HG03045 (cell line): ENCODE results near the gene COPE.

Source experiments
- ATAC-seq: cut with Tn5 transposase; IDR thresholded peaks from one replicate; pipeline ENCODE4 v1.9.1; 2021; ENCODE audit warnings: mild to moderate bottlenecking, moderate library complexity; ENCODE audit not compliant: unreplicated experiment

Gene COPE

DNA sequence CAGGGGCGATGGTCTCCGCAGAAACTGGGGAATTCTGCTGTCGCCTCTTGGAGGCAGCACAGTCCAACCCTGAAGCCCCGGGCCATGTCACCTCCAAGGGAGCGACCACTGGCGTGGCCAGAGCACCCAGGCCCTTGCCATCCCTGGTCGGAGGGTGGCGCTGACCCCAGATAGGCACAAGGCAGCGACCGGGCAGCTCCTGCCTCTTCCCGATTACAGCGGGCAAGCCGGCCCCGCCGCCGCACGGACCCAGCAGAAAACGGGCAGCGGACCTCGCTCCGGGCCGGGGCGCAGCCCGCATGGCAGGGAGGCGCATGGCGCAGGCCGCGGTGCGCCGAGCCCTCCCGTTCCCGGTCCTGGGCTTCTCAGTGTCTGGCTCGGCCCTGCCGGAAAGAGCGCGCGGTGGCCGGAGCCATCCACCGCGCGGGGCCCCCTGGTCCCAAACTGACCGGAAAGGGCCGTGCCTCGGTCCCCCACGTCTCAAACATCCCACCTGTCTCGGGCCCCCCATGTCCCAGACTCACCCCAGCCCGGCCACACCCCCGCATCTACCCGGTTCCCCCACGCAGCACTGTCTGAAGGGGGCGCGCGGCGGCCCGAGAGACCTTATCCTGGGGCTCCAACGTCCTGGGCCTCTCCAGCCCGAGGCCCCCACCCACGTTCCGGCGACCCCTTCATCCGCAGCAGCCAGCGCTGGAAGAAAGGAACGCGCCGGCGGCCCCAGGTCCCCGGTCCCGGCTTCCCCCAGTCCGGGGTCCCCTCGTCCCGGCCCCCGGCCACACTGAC is 24.0 kb downstream of the COPE start:
- ATAC-seq = no peak

- no peak for ATAC-seq
Measured at GRCh38 chr19:18894254-18895037, 24.7 kb downstream of the COPE start.

- no peak for ATAC-seq
Measured at GRCh38 chr19:18893587-18894253, 25.5 kb downstream of the COPE start.

DNA sequence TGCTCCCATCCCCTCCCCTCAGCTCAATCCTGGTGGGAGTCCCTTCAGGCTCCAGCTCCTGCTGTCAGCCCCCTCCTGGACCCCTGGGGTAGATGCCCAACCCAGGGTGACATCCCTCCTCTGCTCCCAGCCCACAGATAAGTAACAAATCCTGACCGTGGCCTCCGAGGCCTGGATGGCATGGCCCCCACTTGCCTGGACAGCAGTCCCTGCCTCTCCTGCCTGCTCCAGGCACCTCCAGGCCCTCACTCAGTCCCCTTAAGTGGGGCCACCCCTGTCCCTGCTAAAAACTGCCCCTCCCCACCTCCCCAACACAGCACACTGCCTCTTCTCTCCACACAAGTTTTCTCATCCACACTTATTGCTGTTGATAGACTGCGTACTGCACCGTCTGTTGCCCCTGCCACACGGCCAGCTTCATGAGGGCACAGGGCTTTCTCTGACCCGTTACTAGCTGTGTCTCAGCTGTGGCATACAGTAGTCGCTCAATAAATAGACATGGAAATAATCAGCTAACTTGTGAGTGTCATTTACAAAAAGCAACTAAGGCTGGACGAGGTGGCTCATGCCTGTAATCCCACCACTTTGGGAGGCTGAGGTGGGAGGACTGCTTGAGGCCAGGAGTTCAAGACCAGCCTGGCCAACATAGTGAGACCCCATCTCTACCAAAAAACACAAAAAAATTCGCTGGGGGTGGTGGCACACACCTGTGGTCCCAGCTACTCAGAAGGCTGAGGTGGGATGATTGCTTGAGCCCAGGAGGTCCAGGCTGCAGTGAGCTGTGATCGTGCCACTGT is 29.0 kb downstream of the COPE start:
- ATAC-seq = no peak

- ATAC-seq = no peak
Measured at GRCh38 chr19:18886972-18887371, 32.2 kb downstream of the COPE start.

GRCh38 chr19:18883526-18884304 is 35.5 kb downstream of the COPE start:
- no peak for ATAC-seq

DNA sequence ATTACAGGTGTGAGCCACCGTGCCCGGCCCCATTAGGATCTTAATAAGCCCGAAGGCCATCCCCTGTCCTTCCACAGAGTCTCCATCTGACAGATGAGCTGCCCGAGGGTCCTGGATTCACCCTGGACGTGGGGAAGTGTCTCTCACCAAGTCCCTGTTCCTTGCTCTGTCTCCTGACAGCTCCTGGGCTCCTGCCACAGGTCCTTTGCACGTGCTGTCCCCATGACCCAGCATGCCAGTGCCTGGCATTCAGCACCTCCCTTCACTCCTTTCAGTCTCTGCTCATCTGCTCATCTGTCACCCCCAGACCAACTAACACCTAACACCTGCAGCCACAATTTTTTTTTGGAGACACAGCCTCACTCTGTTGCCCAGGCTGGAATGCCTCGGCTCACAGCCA is 37.7 kb downstream of the COPE start:
- no peak for ATAC-seq

- ATAC-seq = no peak
Measured at GRCh38 chr19:18879579-18880373, 39.4 kb downstream of the COPE start.

DNA sequence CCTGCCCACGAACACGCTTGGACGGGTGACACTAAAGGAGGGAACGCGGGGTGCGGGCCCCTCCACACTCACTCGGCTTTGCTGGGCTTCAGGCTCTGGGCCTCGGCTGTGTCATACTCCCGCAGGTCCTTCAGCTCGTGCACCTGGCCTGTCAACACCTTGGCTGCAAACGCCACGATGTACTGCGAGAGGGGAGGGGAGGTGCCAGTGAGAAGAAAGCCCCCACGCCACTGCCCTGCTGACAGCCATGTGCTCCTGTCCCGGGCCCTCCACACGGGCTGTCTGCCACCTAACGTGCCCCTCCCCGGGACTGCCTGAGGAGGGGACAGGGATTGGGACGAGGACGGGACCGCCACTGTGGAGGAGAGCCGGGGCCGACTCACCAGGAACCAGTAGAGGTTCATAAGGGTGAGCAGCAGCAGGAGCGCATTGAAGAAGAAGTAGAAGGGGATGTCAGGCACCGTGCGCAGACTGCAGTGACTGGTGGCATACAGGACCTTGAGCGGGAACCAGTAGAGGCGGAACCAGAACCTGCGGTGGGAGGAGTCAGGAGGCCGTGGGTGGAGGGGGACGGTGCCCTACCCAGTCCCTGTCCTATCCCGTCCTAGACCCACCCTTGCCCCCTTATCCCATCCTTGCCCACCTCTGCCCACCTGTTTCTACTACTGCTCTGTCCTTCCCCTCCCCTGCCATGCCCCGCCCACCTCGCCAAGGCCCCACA is 40.2 kb downstream of the COPE start:
- no peak for ATAC-seq

- ATAC-seq = no peak
Measured at GRCh38 chr19:18878058-18878797, 41.0 kb downstream of the COPE start.

DNA sequence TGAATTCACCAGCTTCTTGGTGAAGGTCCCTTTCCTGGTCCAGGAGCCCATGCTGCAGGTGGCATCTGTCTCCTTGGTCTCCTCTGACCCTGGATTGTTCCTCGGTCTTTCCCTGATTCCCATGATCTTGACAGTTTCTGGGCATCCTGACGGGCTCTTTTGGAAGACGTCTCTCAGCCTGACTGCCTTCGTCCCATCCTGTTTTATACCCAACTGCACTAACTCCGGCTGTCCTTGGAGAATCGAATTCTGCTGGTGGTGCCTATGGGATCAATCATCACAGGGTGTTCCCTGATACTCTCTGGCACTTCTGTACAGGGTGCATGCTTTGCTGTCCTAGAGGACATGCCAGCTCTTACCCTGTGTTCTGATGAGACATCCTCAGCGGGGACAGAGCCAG is 42.3 kb downstream of the COPE start:
- ATAC-seq = no peak

GRCh38 chr19:18875726-18876125 is 43.5 kb downstream of the COPE start:
- ATAC-seq = no peak

- ATAC-seq = no peak
Measured at GRCh38 chr19:18871543-18871942, 47.6 kb downstream of the COPE start.

GRCh38 chr19:18870531-18871172 is 48.5 kb downstream of the COPE start:
- ATAC-seq = no peak

DNA sequence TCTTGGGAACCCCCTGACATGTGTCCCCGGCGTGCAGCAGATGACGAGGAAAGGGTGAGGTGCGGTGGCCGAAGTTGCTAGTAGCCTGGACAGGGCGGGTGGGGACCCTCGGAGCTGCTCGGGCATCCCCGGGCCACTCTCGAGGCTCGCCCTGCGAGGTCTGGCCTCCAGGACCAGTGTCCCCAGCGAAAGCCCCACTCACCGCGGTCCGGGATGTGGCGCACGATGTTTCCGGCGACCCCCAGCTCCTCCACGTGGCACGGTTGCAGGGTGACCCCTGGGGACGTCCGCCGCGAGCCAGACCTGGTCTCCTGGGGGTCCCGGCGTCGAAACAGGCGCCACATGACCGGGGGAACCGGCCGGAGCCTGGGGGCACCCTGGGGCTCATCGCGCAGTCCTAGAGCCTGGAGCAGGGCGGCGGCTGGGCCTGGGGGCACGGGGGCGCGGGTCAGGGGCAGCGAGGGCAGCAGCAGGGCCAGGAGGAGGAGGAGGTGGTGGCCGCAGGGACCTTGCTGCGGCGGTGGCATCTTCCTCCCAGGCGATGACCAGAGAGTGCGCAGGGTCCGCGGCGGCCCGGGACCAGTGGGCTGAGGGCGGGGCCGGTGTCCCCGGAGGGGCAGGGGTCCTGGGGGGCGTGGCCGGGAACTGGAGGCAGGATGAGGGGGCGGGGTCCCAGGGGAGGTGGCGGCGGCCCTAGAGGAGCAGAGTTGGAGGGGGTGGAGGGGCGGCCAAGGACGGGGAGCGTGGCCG is 49.2 kb downstream of the COPE start:
- ATAC-seq = no peak

DNA sequence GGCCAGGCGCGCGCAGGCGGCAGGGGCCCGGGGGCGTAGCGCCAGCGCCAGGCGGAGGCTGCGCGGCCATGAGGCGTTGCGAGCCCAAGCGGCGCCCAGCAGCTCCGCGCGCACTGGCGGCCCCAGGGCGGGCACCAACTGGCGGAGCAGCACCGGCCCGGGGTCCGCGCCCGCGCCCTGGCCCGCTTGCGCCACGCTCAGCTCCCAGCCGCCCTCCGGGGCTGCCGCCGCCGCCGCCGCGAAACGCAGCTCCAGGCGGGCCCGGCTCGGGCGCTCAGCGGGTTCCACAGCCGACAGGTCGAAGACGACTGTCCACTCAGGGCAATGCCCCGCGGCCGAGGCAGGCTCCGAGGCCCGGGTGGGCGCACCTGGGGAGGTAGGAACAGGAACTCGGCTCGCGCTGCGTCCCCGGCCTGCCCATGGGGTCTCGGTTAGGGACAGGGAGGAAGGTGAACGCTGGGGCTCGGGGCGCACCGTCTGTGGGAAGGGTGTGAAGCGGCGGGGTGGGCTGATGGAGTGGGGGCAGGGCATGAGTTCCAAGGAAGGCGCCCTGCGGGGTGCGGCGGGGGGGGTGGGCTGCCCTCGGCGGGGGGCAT is 50.1 kb downstream of the COPE start:
- ATAC-seq = no peak
